ENCODE measurements around the gene ELL. TPM values are rescaled to one million over a fixed set of nuclear protein-coding genes. Genes with fewer than 3 reads are reported as not detected.

Gene ELL
- total RNA-seq, 1 donor: 19.9 TPM

DNA sequence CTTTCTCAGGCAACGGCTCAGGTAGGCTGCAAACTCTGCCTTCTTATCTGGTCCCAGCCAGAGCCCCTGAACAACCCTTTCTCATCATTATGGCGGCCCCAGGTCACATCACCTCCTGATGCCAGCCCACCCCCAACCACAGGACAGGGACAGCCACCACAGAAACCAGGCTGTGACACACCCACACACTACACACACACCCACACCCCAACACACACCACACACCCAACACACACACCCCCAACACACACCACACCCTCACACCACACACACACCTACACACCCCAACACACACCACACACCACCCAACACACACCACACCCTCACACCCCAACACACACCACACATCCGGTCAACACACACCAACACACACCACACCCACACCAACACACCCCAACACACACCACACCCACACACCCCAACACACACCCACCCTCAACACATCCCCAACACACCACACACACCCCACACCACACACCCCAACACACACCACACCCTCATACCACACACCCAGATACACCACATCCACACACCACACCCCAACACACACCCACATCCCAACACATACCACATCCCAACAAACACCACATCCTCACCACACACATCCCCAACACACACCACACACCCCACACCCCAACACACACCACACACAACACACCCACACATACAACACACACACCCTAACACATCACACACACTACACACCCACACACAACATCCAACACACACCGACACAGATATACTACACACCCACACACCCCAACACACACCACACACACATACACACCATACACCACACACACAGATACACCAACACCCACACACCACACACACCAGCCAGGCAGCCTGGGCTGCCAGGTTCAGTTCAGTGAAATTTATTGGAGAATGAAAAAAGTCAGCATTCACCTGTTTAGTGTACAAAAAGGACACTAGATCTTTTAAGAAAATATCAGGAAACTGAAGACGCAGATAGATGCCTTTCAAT lies 79.8 kb downstream of the ELL start:
- no peak for DNase-seq (ENCODE audit: low read depth)
- TF ChIP-seq, protein P1, sequence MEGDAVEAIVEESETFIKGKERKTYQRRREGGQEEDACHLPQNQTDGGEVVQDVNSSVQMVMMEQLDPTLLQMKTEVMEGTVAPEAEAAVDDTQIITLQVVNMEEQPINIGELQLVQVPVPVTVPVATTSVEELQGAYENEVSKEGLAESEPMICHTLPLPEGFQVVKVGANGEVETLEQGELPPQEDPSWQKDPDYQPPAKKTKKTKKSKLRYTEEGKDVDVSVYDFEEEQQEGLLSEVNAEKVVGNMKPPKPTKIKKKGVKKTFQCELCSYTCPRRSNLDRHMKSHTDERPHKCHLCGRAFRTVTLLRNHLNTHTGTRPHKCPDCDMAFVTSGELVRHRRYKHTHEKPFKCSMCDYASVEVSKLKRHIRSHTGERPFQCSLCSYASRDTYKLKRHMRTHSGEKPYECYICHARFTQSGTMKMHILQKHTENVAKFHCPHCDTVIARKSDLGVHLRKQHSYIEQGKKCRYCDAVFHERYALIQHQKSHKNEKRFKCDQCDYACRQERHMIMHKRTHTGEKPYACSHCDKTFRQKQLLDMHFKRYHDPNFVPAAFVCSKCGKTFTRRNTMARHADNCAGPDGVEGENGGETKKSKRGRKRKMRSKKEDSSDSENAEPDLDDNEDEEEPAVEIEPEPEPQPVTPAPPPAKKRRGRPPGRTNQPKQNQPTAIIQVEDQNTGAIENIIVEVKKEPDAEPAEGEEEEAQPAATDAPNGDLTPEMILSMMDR (IDR thresholded peaks at IDR 0.05; ENCODE audit: insufficient read depth, low read depth, low read length): no peak
- no peak overlapping the region for H3K4me3 ChIP-seq (ENCODE audit: low read depth, low read length)

DNA sequence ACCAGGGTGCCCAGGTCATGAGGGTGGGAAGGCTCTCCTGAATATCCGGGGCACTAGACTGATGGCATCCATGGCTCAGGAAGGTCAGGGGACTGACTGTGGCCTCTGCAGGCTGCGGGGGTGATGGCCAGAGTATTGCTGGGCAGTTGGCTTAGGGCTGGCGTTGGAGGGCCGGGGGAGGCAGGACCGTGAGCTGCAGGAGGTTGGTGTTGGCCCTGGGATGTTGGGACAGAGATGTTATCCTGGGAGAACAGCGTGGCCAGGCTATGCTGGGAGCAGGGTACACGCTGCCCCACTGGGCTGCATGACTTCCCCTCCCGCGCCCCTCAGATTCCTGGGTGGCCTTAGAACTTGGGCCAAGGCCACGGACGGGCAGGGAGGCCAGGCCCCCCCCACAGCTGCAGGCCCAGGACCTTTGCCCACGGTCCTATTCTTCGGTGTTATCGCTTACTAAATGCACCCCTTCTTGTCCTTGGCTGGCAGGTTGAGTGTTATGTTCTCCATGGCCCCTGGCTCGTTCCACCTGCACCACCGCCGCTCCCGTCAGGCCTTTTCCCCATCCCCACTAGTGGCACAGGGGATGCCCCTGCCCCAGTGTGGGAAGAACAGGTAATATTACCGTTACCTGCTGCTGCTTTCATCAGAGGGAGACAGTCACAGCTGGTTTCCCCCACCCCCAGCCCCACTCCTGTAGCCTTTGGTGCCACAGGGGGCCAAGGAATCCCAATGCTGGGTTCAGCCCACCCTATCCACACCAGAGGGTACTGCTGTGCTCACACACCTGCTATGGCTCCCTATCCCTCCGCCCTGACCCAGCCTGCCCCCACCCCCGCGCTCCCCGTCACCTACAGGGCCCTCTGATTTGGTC lies 80.7 kb downstream of the ELL start:
- H3K4me3 ChIP-seq (ENCODE audit: low read depth, low read length): no peak overlapping the region
- TF ChIP-seq, protein P1 (IDR thresholded peaks at IDR 0.05; ENCODE audit: insufficient read depth, low read depth, low read length): no peak
- DNase-seq (ENCODE audit: low read depth): no peak

DNA sequence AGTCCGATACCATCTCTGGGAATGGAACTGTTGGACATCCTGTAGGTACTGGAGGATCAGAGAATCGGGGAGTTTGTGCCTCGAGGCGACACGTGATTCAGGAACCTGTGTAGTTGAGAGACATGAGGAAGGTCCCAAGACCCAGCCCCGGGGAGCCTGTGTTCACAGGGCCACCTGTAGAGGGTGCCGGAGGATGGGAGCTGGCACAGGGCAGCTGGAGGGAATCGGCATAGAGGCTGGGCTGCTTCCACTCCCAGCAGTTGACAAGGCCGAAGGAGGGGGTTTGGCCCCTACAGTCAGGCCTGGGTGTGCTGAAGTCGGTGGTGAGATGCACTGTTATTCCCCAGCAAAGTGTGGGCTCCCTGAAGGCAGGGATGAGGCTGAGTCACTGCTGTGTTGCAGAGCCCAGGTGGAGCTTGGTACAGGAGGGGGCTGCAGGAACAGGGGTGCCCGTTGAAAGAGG lies 81.4 kb downstream of the ELL start:
- DNase-seq (ENCODE audit: low read depth): no peak
- H3K4me3 ChIP-seq (ENCODE audit: low read depth, low read length): no peak overlapping the region
- TF ChIP-seq, protein P1 (IDR thresholded peaks at IDR 0.05; ENCODE audit: insufficient read depth, low read depth, low read length): peak; percentile 39

DNA sequence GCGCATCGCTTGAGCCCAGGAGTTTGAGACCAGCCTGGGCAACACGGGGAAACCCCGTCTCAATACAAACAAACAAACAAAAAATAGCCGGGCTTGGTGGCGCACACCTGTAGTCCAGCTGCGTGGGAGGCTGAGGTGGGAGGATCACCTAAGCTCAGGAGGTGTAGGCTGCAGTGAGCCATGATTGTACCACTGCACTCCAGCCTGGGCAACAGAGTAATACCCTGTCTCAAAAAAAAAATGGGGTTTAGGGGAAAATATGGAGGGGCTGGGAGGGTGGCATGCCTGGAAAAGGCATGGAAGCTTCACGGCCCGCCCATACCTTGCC lies 82.0 kb downstream of the ELL start:
- DNase-seq (ENCODE audit: low read depth): no peak
- H3K4me3 ChIP-seq (ENCODE audit: low read depth, low read length): no peak overlapping the region
- TF ChIP-seq, protein P1 (IDR thresholded peaks at IDR 0.05; ENCODE audit: insufficient read depth, low read depth, low read length): no peak

DNA sequence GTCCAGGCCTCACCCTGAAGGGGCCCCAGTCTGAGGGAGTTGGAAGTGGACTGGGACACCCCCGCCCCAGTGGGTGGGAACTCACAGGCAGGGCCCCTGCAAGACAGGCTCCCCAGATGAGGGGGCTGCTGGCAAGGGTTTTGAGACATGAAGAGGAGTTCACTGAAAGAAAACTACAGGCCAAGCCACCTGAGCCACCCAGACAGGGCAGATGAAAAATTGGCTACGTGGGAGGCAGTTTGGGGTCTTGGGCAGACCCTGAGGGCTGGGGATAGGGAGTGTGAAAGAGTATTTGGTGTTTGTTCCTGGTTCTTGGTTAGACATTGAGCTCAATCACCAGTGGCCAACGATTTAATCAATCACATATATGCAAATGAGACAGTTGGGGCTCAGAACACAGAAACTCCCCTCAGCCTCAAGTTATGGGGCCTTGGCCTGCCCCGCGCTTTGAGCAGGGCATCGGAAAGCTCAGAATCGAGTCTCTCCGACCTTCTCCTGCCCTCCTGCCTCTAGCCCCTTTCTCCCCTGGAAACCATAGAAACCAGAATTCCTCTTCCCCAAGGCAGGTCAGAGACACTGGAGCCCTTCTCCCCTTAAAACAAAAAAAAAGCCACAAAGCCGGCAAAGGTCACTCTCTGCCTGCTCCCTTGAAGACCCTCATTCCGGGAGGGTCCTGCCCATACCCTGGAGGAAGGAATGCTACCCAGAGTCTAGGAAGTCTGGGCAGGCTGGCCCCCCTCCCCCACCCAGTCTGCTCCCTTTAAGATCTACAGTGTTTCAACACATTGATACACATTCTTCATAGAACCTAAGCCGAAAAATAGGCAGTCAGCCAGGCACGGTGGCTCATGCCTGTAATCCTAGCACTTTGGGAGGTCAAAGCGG lies 82.6 kb downstream of the ELL start:
- H3K4me3 ChIP-seq (ENCODE audit: low read depth, low read length): no peak overlapping the region
- TF ChIP-seq, protein P1 (IDR thresholded peaks at IDR 0.05; ENCODE audit: insufficient read depth, low read depth, low read length): peak; percentile 24
- DNase-seq (ENCODE audit: low read depth): peak; percentile 87

Data from fibroblast of villous mesenchyme (primary cell).